MG63 (cell line): ENCODE measurements around the gene RPL18A. TPM values are rescaled to one million over a fixed set of nuclear protein-coding genes. Genes with fewer than 3 reads are reported as not detected.
"Not testable (repeated sequence)": the region's sequence is repeated elsewhere in the genome, so short reads cannot be mapped to it uniquely, and the experiment has no call there.

Experiments
- DNase-seq: peaks from one replicate; pipeline ENCODE4 v3.0.0-alpha.2; 2020
- H3K27me3 ChIP-seq: fragments of 250-450 bp; sonication (Bioruptor Pico); 2 replicates; pipeline ENCODE4 v1.5.1; 2020; ENCODE audit warnings: mild to moderate bottlenecking, moderate library complexity
- H3K36me3 ChIP-seq: fragments of 250-450 bp; sonication (Bioruptor Pico); 2 replicates; pipeline ENCODE4 v1.5.1; 2020; ENCODE audit warnings: mild to moderate bottlenecking, moderate library complexity
- H3K4me3 ChIP-seq: fragments of 250-450 bp; sonication (Bioruptor Pico); 2 replicates; pipeline ENCODE4 v1.5.1; 2020; ENCODE audit warnings: mild to moderate bottlenecking, moderate library complexity
- H3K9me3 ChIP-seq: fragments of 250-450 bp; sonication (Bioruptor Pico); 2 replicates; pipeline ENCODE4 v1.5.1; 2020; ENCODE audit warnings: mild to moderate bottlenecking, moderate library complexity
- total RNA-seq: library from RNA; depleted of rRNA; stranded (reverse); fragments of >200 nt; shearing (Covaris generic); gene quantifications from 2 replicates; pipeline ENCODE4 v1.2.3, GENCODE V29; 2014; ENCODE audit warnings: low replicate concordance

Gene RPL18A
- total RNA-seq, 1 experiment from 2014 or later, result 1,556 TPM

- DNase-seq, result no peak
- Histone ChIP-seq H3K4me3 (no peak overlapping the region), H3K9me3 (no peaks in the 10 kb centered on the region), H3K36me3 (no peaks in the 10 kb centered on the region), H3K27me3 (peaks cover 22% of the 10 kb centered on the region)
These were observed 15.0 kb downstream of the RPL18A start for GRCh38 chr19:17874758-17875135.

- DNase-seq, result no peak
- Histone ChIP-seq H3K36me3 (no peaks in the 10 kb centered on the region), H3K27me3 (peaks cover 36% of the 10 kb centered on the region), H3K9me3 (no peaks in the 10 kb centered on the region), H3K4me3 (no peak overlapping the region)
These were observed 18.0 kb downstream of the RPL18A start for GRCh38 chr19:17877696-17878095.

GRCh38 chr19:17879466-17879865, 19.8 kb downstream of the RPL18A start:
- no peak overlapping the region for H3K4me3 ChIP-seq
- peaks cover 35% of the 10 kb centered on the region for H3K27me3 ChIP-seq
- H3K9me3 ChIP-seq, result no peaks in the 10 kb centered on the region
- DNase-seq, result no peak
- no peaks in the 10 kb centered on the region for H3K36me3 ChIP-seq

GRCh38 chr19:17881701-17882100, 22.0 kb downstream of the RPL18A start:
- H3K36me3 ChIP-seq, result no peaks in the 10 kb centered on the region
- peaks cover 32% of the 10 kb centered on the region for H3K27me3 ChIP-seq
- no peak for DNase-seq
- H3K4me3 ChIP-seq, result no peak overlapping the region
- no peaks in the 10 kb centered on the region for H3K9me3 ChIP-seq

- Histone ChIP-seq H3K27me3 (peaks cover 24% of the 10 kb centered on the region), H3K36me3 (no peaks in the 10 kb centered on the region), H3K4me3 (no peak overlapping the region), H3K9me3 (no peaks in the 10 kb centered on the region)
- DNase-seq, result no peak
These were observed 24.1 kb downstream of the RPL18A start for GRCh38 chr19:17883627-17884410.

- H3K9me3 ChIP-seq, result no peaks in the 10 kb centered on the region
- DNase-seq, result no peak
- no peaks in the 10 kb centered on the region for H3K36me3 ChIP-seq
- peaks cover 18% of the 10 kb centered on the region for H3K27me3 ChIP-seq
- H3K4me3 ChIP-seq, result no peak overlapping the region
These were observed 26.8 kb downstream of the RPL18A start for GRCh38 chr19:17886515-17886914.

GRCh38 chr19:17887221-17887620, 27.5 kb downstream of the RPL18A start:
- peaks cover 18% of the 10 kb centered on the region for H3K27me3 ChIP-seq
- not testable (repeated sequence) for DNase-seq, H3K36me3 ChIP-seq, H3K9me3 ChIP-seq, H3K4me3 ChIP-seq

- Histone ChIP-seq H3K9me3 (no peaks in the 10 kb centered on the region), H3K27me3 (peaks cover 23% of the 10 kb centered on the region), H3K36me3 (no peaks in the 10 kb centered on the region), H3K4me3 (no peak overlapping the region)
- no peak for DNase-seq
These were observed 28.6 kb downstream of the RPL18A start for GRCh38 chr19:17888260-17888659.

- no peak overlapping the region for H3K4me3 ChIP-seq
- H3K36me3 ChIP-seq, result no peaks in the 10 kb centered on the region
- H3K9me3 ChIP-seq, result no peaks in the 10 kb centered on the region
- peak; percentile 36 for DNase-seq
- H3K27me3 ChIP-seq, result peaks cover 24% of the 10 kb centered on the region
These were observed 30.0 kb downstream of the RPL18A start for GRCh38 chr19:17889609-17890214.

- Histone ChIP-seq H3K36me3 (no peaks in the 10 kb centered on the region), H3K27me3 (peaks cover 47% of the 10 kb centered on the region), H3K4me3 (no peak overlapping the region), H3K9me3 (no peaks in the 10 kb centered on the region)
- DNase-seq, result no peak
These were observed 34.1 kb downstream of the RPL18A start for GRCh38 chr19:17893766-17894165.

- Histone ChIP-seq H3K27me3 (peaks cover 30% of the 10 kb centered on the region), H3K36me3 (no peaks in the 10 kb centered on the region), H3K4me3 (no peak overlapping the region), H3K9me3 (peaks cover 6% of the 10 kb centered on the region; the same call in 1 of the 2 replicates)
- peak; percentile 13 for DNase-seq
These were observed 43.0 kb downstream of the RPL18A start for GRCh38 chr19:17902701-17903100.

GRCh38 chr19:17908244-17908643, 48.5 kb downstream of the RPL18A start:
- Histone ChIP-seq H3K9me3 (peaks cover 18% of the 10 kb centered on the region), H3K4me3 (no peak overlapping the region), H3K27me3 (peaks cover 10% of the 10 kb centered on the region), H3K36me3 (no peaks in the 10 kb centered on the region)
- DNase-seq, result no peak

- DNase-seq, result no peak
- no peak overlapping the region for H3K4me3 ChIP-seq
- H3K9me3 ChIP-seq, result peaks cover 26% of the 10 kb centered on the region
- H3K27me3 ChIP-seq, result peaks cover 6% of the 10 kb centered on the region
- no peaks in the 10 kb centered on the region for H3K36me3 ChIP-seq
These were observed 49.5 kb downstream of the RPL18A start for GRCh38 chr19:17909003-17909732.

- Histone ChIP-seq H3K27me3 (peaks cover 6% of the 10 kb centered on the region), H3K4me3 (no peak overlapping the region), H3K36me3 (no peaks in the 10 kb centered on the region), H3K9me3 (peaks cover 26% of the 10 kb centered on the region)
- no peak for DNase-seq
These were observed 51.2 kb downstream of the RPL18A start for GRCh38 chr19:17910791-17911360.
